Measurements from ENCODE around the gene ADAMTS6. TPM values are rescaled to one million over a fixed set of nuclear protein-coding genes. Genes with fewer than 3 reads are reported as not detected.

Gene ADAMTS6
- total RNA-seq, 1 donor from 2014 or later, result 2.6 TPM

- Histone ChIP-seq H3K27me3 (ENCODE audit: control insufficient read depth in 3 of 3, insufficient read depth in 3 of 3, low read length in 3 of 3) (no peaks in the 10 kb centered on the region), H3K9ac (ENCODE audit: low read depth in 1 of 3, low read length in 3 of 3) (no peak overlapping the region)
Observed at GRCh38 chr5:65271906-65272305, 209.8 kb downstream of the ADAMTS6 start.

DNA sequence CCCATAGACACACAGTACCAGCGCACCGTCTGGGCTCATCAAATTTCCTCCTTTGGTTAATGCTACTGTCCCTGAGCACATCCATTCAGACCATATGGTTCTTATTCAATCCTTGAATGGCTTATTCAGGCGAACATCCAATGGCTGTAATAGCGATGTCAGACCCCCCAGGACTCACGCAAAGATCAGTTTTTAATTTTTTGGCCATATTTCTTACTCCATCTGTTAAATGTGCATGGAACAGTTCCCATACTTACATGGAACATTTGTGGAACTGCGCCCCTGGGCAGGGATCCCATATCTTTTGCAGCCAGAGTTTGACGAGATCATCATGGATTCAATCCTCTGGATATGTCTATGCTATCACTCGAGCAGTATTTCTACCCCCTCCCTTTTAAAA lies 213.2 kb downstream of the ADAMTS6 start:
- no peaks in the 10 kb centered on the region for H3K27me3 ChIP-seq (ENCODE audit: control insufficient read depth in 3 of 3, insufficient read depth in 3 of 3, low read length in 3 of 3)
- no peak overlapping the region for H3K9ac ChIP-seq (ENCODE audit: low read depth in 1 of 3, low read length in 3 of 3)
- H3K27ac ChIP-seq (ENCODE audit: low read depth, low read length), result no peak overlapping the region
- H3K4me3 ChIP-seq (ENCODE audit: low read length in 3 of 3), result no peak overlapping the region
- no peaks in the 10 kb centered on the region for H3K36me3 ChIP-seq (ENCODE audit: control insufficient read depth in 3 of 3, insufficient read depth in 3 of 3, low read length in 3 of 3)
- no peaks in the 10 kb centered on the region for H3K4me1 ChIP-seq (ENCODE audit: control insufficient read depth in 3 of 3, insufficient read depth in 3 of 3, low read length in 3 of 3)
- no peaks in the 10 kb centered on the region for H3K9me3 ChIP-seq (ENCODE audit: control insufficient read depth in 3 of 3, low read length in 3 of 3)

More at GRCh38 chr5:65271906-65272305, 209.8 kb downstream of the ADAMTS6 start:
- Histone ChIP-seq H3K36me3 (ENCODE audit: control insufficient read depth in 3 of 3, insufficient read depth in 3 of 3, low read length in 3 of 3) (no peaks in the 10 kb centered on the region), H3K9me3 (ENCODE audit: control insufficient read depth in 3 of 3, low read length in 3 of 3) (no peaks in the 10 kb centered on the region), H3K4me3 (ENCODE audit: low read length in 3 of 3) (no peak overlapping the region), H3K27ac (ENCODE audit: low read depth, low read length) (no peak overlapping the region), H3K4me1 (ENCODE audit: control insufficient read depth in 3 of 3, insufficient read depth in 3 of 3, low read length in 3 of 3) (no peaks in the 10 kb centered on the region)

- no peak overlapping the region for H3K4me3 ChIP-seq (ENCODE audit: low read length in 3 of 3)
- no peaks in the 10 kb centered on the region for H3K9me3 ChIP-seq (ENCODE audit: control insufficient read depth in 3 of 3, low read length in 3 of 3)
- H3K4me1 ChIP-seq (ENCODE audit: control insufficient read depth in 3 of 3, insufficient read depth in 3 of 3, low read length in 3 of 3), result no peaks in the 10 kb centered on the region
- H3K36me3 ChIP-seq (ENCODE audit: control insufficient read depth in 3 of 3, insufficient read depth in 3 of 3, low read length in 3 of 3), result no peaks in the 10 kb centered on the region
- no peaks in the 10 kb centered on the region for H3K27me3 ChIP-seq (ENCODE audit: control insufficient read depth in 3 of 3, insufficient read depth in 3 of 3, low read length in 3 of 3)
- no peak overlapping the region for H3K9ac ChIP-seq (ENCODE audit: low read depth in 1 of 3, low read length in 3 of 3)
- no peak overlapping the region for H3K27ac ChIP-seq (ENCODE audit: low read depth, low read length)
Observed at GRCh38 chr5:65264420-65264819, 217.3 kb downstream of the ADAMTS6 start.

GRCh38 chr5:65263321-65263720 lies 218.4 kb downstream of the ADAMTS6 start:
- Histone ChIP-seq H3K4me1 (ENCODE audit: control insufficient read depth in 3 of 3, insufficient read depth in 3 of 3, low read length in 3 of 3) (no peaks in the 10 kb centered on the region), H3K4me3 (ENCODE audit: low read length in 3 of 3) (no peak overlapping the region), H3K27ac (ENCODE audit: low read depth, low read length) (no peak overlapping the region), H3K9ac (ENCODE audit: low read depth in 1 of 3, low read length in 3 of 3) (no peak overlapping the region), H3K36me3 (ENCODE audit: control insufficient read depth in 3 of 3, insufficient read depth in 3 of 3, low read length in 3 of 3) (no peaks in the 10 kb centered on the region), H3K9me3 (ENCODE audit: control insufficient read depth in 3 of 3, low read length in 3 of 3) (no peaks in the 10 kb centered on the region), H3K27me3 (ENCODE audit: control insufficient read depth in 3 of 3, insufficient read depth in 3 of 3, low read length in 3 of 3) (no peaks in the 10 kb centered on the region)

- no peak overlapping the region for H3K4me3 ChIP-seq (ENCODE audit: low read length in 3 of 3)
Observed at GRCh38 chr5:65262649-65263059, 219.1 kb downstream of the ADAMTS6 start.

GRCh38 chr5:65262096-65262495 lies 219.6 kb downstream of the ADAMTS6 start:
- Histone ChIP-seq H3K36me3 (ENCODE audit: control insufficient read depth in 3 of 3, insufficient read depth in 3 of 3, low read length in 3 of 3) (no peaks in the 10 kb centered on the region), H3K9ac (ENCODE audit: low read depth in 1 of 3, low read length in 3 of 3) (no peak overlapping the region), H3K27me3 (ENCODE audit: control insufficient read depth in 3 of 3, insufficient read depth in 3 of 3, low read length in 3 of 3) (no peaks in the 10 kb centered on the region), H3K4me1 (ENCODE audit: control insufficient read depth in 3 of 3, insufficient read depth in 3 of 3, low read length in 3 of 3) (no peaks in the 10 kb centered on the region), H3K27ac (ENCODE audit: low read depth, low read length) (no peak overlapping the region), H3K4me3 (ENCODE audit: low read length in 3 of 3) (no peak overlapping the region), H3K9me3 (ENCODE audit: control insufficient read depth in 3 of 3, low read length in 3 of 3) (no peaks in the 10 kb centered on the region)

More at GRCh38 chr5:65262649-65263059, 219.1 kb downstream of the ADAMTS6 start:
- Histone ChIP-seq H3K9ac (ENCODE audit: low read depth in 1 of 3, low read length in 3 of 3) (no peak overlapping the region), H3K27me3 (ENCODE audit: control insufficient read depth in 3 of 3, insufficient read depth in 3 of 3, low read length in 3 of 3) (no peaks in the 10 kb centered on the region), H3K36me3 (ENCODE audit: control insufficient read depth in 3 of 3, insufficient read depth in 3 of 3, low read length in 3 of 3) (no peaks in the 10 kb centered on the region), H3K4me1 (ENCODE audit: control insufficient read depth in 3 of 3, insufficient read depth in 3 of 3, low read length in 3 of 3) (no peaks in the 10 kb centered on the region), H3K27ac (ENCODE audit: low read depth, low read length) (no peak overlapping the region), H3K9me3 (ENCODE audit: control insufficient read depth in 3 of 3, low read length in 3 of 3) (no peaks in the 10 kb centered on the region)

DNA sequence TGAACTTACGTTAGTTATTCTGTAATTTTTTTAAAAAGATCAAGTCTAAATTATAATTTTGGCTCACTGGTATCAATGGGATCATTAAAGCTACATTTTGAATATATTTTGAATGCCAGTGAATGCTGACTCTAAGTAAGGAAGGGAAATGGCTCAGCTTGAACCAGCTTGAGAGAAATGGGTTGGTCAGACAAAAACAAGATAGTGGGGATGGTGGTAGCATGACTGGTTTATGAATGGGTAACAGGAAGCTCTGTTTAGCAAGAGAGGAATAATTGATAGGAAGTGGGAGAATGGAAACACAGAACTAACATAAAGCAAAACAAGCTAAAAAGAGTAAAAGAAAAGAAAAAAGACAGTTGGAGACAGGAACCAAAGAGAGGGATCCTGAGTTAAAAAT lies 220.2 kb downstream of the ADAMTS6 start:
- H3K27me3 ChIP-seq (ENCODE audit: control insufficient read depth in 3 of 3, insufficient read depth in 3 of 3, low read length in 3 of 3), result no peaks in the 10 kb centered on the region
- H3K4me3 ChIP-seq (ENCODE audit: low read length in 3 of 3), result no peak overlapping the region
- H3K9me3 ChIP-seq (ENCODE audit: control insufficient read depth in 3 of 3, low read length in 3 of 3), result no peaks in the 10 kb centered on the region
- no peak overlapping the region for H3K9ac ChIP-seq (ENCODE audit: low read depth in 1 of 3, low read length in 3 of 3)
- no peak overlapping the region for H3K27ac ChIP-seq (ENCODE audit: low read depth, low read length)
- no peaks in the 10 kb centered on the region for H3K4me1 ChIP-seq (ENCODE audit: control insufficient read depth in 3 of 3, insufficient read depth in 3 of 3, low read length in 3 of 3)
- no peaks in the 10 kb centered on the region for H3K36me3 ChIP-seq (ENCODE audit: control insufficient read depth in 3 of 3, insufficient read depth in 3 of 3, low read length in 3 of 3)

- no peaks in the 10 kb centered on the region for H3K9me3 ChIP-seq (ENCODE audit: control insufficient read depth in 3 of 3, low read length in 3 of 3)
Observed at GRCh38 chr5:65255294-65255693, 226.4 kb downstream of the ADAMTS6 start.

DNA sequence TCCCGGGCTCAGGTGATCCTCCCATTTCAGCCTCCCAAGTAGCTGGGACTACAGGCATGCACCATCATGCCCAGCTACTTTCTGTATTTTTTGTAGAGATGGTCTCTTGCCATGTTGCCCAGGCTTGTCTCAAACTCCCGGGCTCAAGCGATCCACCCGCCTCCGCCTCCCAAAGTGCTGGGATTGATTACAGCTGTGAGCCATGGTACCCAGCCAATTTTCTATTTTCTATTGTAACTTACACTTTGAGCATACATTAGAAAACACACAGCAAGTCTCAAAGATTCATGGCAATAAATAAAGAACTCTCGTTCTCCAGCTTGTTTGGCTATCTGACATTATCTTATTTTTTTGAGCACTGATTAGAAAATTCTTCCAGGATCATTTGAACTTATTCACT lies 228.7 kb downstream of the ADAMTS6 start:
- no peak overlapping the region for H3K9ac ChIP-seq (ENCODE audit: low read depth in 1 of 3, low read length in 3 of 3)
- no peaks in the 10 kb centered on the region for H3K9me3 ChIP-seq (ENCODE audit: control insufficient read depth in 3 of 3, low read length in 3 of 3)
- H3K27me3 ChIP-seq (ENCODE audit: control insufficient read depth in 3 of 3, insufficient read depth in 3 of 3, low read length in 3 of 3), result no peaks in the 10 kb centered on the region
- no peaks in the 10 kb centered on the region for H3K36me3 ChIP-seq (ENCODE audit: control insufficient read depth in 3 of 3, insufficient read depth in 3 of 3, low read length in 3 of 3)
- H3K4me3 ChIP-seq (ENCODE audit: low read length in 3 of 3), result no peak overlapping the region
- H3K27ac ChIP-seq (ENCODE audit: low read depth, low read length), result no peak overlapping the region
- H3K4me1 ChIP-seq (ENCODE audit: control insufficient read depth in 3 of 3, insufficient read depth in 3 of 3, low read length in 3 of 3), result no peaks in the 10 kb centered on the region

More at GRCh38 chr5:65255294-65255693, 226.4 kb downstream of the ADAMTS6 start:
- H3K36me3 ChIP-seq (ENCODE audit: control insufficient read depth in 3 of 3, insufficient read depth in 3 of 3, low read length in 3 of 3), result no peaks in the 10 kb centered on the region
- H3K4me3 ChIP-seq (ENCODE audit: low read length in 3 of 3), result no peak overlapping the region
- no peaks in the 10 kb centered on the region for H3K4me1 ChIP-seq (ENCODE audit: control insufficient read depth in 3 of 3, insufficient read depth in 3 of 3, low read length in 3 of 3)
- H3K9ac ChIP-seq (ENCODE audit: low read depth in 1 of 3, low read length in 3 of 3), result no peak overlapping the region
- no peaks in the 10 kb centered on the region for H3K27me3 ChIP-seq (ENCODE audit: control insufficient read depth in 3 of 3, insufficient read depth in 3 of 3, low read length in 3 of 3)
- H3K27ac ChIP-seq (ENCODE audit: low read depth, low read length), result no peak overlapping the region

- no peak overlapping the region for H3K27ac ChIP-seq (ENCODE audit: low read depth, low read length)
- no peaks in the 10 kb centered on the region for H3K9me3 ChIP-seq (ENCODE audit: control insufficient read depth in 3 of 3, low read length in 3 of 3)
- H3K4me1 ChIP-seq (ENCODE audit: control insufficient read depth in 3 of 3, insufficient read depth in 3 of 3, low read length in 3 of 3), result no peaks in the 10 kb centered on the region
- H3K9ac ChIP-seq (ENCODE audit: low read depth in 1 of 3, low read length in 3 of 3), result no peak overlapping the region
- no peaks in the 10 kb centered on the region for H3K27me3 ChIP-seq (ENCODE audit: control insufficient read depth in 3 of 3, insufficient read depth in 3 of 3, low read length in 3 of 3)
- H3K36me3 ChIP-seq (ENCODE audit: control insufficient read depth in 3 of 3, insufficient read depth in 3 of 3, low read length in 3 of 3), result no peaks in the 10 kb centered on the region
- no peak overlapping the region for H3K4me3 ChIP-seq (ENCODE audit: low read length in 3 of 3)
Observed at GRCh38 chr5:65248896-65249295, 232.8 kb downstream of the ADAMTS6 start.

DNA sequence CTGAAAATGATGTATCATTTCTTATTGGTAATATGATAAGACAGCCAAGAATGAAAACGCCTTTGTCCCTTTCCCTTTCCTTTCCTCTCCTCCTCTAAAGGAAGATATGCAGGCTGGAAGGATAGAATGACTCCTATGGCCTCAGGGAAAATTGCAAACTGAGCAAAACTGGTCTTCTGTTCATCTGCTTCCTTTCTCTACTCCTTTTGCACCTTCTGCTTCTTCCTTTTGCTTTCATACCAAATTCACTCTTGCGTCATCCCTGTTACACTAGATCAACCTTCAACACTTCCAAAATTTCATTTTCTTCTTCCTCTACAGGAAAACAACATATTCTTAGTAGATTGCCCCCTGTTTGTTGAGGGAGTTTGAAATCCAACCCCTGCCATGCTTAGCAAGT lies 234.1 kb downstream of the ADAMTS6 start:
- H3K27ac ChIP-seq (ENCODE audit: low read depth, low read length), result no peak overlapping the region
- H3K4me1 ChIP-seq (ENCODE audit: control insufficient read depth in 3 of 3, insufficient read depth in 3 of 3, low read length in 3 of 3), result no peaks in the 10 kb centered on the region
- H3K4me3 ChIP-seq (ENCODE audit: low read length in 3 of 3), result no peak overlapping the region
- H3K9me3 ChIP-seq (ENCODE audit: control insufficient read depth in 3 of 3, low read length in 3 of 3), result no peaks in the 10 kb centered on the region
- H3K27me3 ChIP-seq (ENCODE audit: control insufficient read depth in 3 of 3, insufficient read depth in 3 of 3, low read length in 3 of 3), result no peaks in the 10 kb centered on the region
- no peaks in the 10 kb centered on the region for H3K36me3 ChIP-seq (ENCODE audit: control insufficient read depth in 3 of 3, insufficient read depth in 3 of 3, low read length in 3 of 3)
- no peak overlapping the region for H3K9ac ChIP-seq (ENCODE audit: low read depth in 1 of 3, low read length in 3 of 3)

Data from skeletal muscle tissue (tissue), 4 donors.